Hepatocyte (in vitro differentiated cells): ENCODE measurements around the gene PKD1L1. TPM values are rescaled to one million over a fixed set of nuclear protein-coding genes. Genes with fewer than 3 reads are reported as not detected.

ENCODE experiments used
- DNase-seq: peaks from one replicate; pipeline ENCODE4 v3.0.0-alpha.2; 2016; ENCODE audit warnings: low spot score
- H2AFZ ChIP-seq: fragments of 200-600 bp; sonication (generic); 2 replicates; pipeline ENCODE4 v1.6.0; 2016; ENCODE audit warnings: antibody characterized with exemption, mild to moderate bottlenecking
- H3K27ac ChIP-seq: fragments of 200-600 bp; sonication (generic); 2 replicates; pipeline ENCODE4 v1.5.1; 2016; ENCODE audit warnings: mild to moderate bottlenecking
- H3K27me3 ChIP-seq: fragments of 200-600 bp; sonication (generic); 2 replicates; pipeline ENCODE4 v1.6.1; 2016
- H3K36me3 ChIP-seq: fragments of 200-600 bp; sonication (generic); replicated peaks from 2 replicates; pipeline ENCODE4 v1.5.1; 2016; ENCODE audit warnings: low read depth; ENCODE audit not compliant: insufficient read depth
- H3K4me1 ChIP-seq: fragments of 200-600 bp; sonication (generic); 2 replicates; pipeline ENCODE4 v1.5.1; 2016; ENCODE audit warnings: mild to moderate bottlenecking, moderate library complexity; ENCODE audit not compliant: insufficient read depth
- H3K4me2 ChIP-seq: fragments of 200-600 bp; sonication (generic); 2 replicates; pipeline ENCODE4 v1.6.0; 2016
- H3K4me3 ChIP-seq: fragments of 200-600 bp; sonication (generic); 2 replicates; pipeline ENCODE4 v1.5.1; 2016; ENCODE audit warnings: mild to moderate bottlenecking
- H3K79me2 ChIP-seq: fragments of 200-600 bp; sonication (generic); 2 replicates; pipeline ENCODE4 v1.6.0; 2017; ENCODE audit warnings: mild to moderate bottlenecking
- H3K9me2 ChIP-seq: fragments of 200-600 bp; sonication (generic); replicated peaks from 2 replicates; pipeline ENCODE4 v1.6.0; 2017; ENCODE audit warnings: mild to moderate bottlenecking; ENCODE audit not compliant: insufficient read depth
- H3K9me3 ChIP-seq: fragments of 200-600 bp; sonication (generic); 2 replicates; pipeline ENCODE4 v1.5.1; 2016; ENCODE audit warnings: low read depth, mild to moderate bottlenecking
- H4K20me1 ChIP-seq: fragments of 200-600 bp; sonication (generic); 2 replicates; pipeline ENCODE4 v1.6.0; 2016; ENCODE audit warnings: mild to moderate bottlenecking; ENCODE audit not compliant: insufficient read depth, poor library complexity, severe bottlenecking
- CTCF ChIP-seq: fragments of 200-600 bp; sonication (generic); IDR thresholded peaks from 2 replicates; pipeline ENCODE4 v1.5.1; 2016; ENCODE audit warnings: antibody characterized with exemption, mild to moderate bottlenecking; ENCODE audit not compliant: poor library complexity
- EZH2 ChIP-seq: fragments of 200-600 bp; sonication (generic); IDR thresholded peaks from 2 replicates; pipeline ENCODE4 v1.6.1; 2016; ENCODE audit warnings: antibody characterized with exemption, mild to moderate bottlenecking, borderline replicate concordance
- EZH2phosphoT487 ChIP-seq: fragments of 200-600 bp; sonication (generic); IDR thresholded peaks from one replicate; pipeline ENCODE4 v1.6.1; 2018; ENCODE audit warnings: antibody characterized with exemption, mild to moderate bottlenecking, low read depth, moderate library complexity; ENCODE audit not compliant: unreplicated experiment, severe bottlenecking
- WGBS: methylation state at CpG from one replicate; pipeline ENCODE4 v1.1.6; 2016; ENCODE audit warnings: low lambda C conversion rate; ENCODE audit errors: missing lambda C conversion rate; 5-methylcytosine and 5-hydroxymethylcytosine counted together
- polyA plus RNA-seq: library from polyadenylated mRNA; unstranded; fragments of >200 nt; fragmentation: Nextera tagmentation; extraction: Ambion mirVana; gene quantifications from 2 replicates; pipeline ENCODE4 v1.2.1, GENCODE V29; 2016
- total RNA-seq: library from RNA; depleted of rRNA; stranded (reverse); fragments of >200 nt; gene quantifications from 2 replicates; pipeline ENCODE4 v1.2.3, GENCODE V29; 2014

Gene PKD1L1
- total and polyA plus RNA-seq, 2 experiments from 2014 or later, result 0.07 TPM

GRCh38 chr7:47762746-47763062, 185.6 kb downstream of the PKD1L1 start:
- Histone ChIP-seq H3K4me1 (peaks cover 45% of the 10 kb centered on the region), H3K4me2 (peak overlapping the region; percentile 49), H3K27ac (peak overlapping the region; percentile 93), H2AFZ (peak overlapping the region; percentile 14), H3K4me3 (no peak overlapping the region), H3K9me3 (no peaks in the 10 kb centered on the region), H3K27me3 (no peaks in the 10 kb centered on the region), H4K20me1 (no peaks in the 10 kb centered on the region), H3K9me2 (no peaks in the 10 kb centered on the region), H3K79me2 (no peaks in the 10 kb centered on the region), H3K36me3 (no peaks in the 10 kb centered on the region)
- TF ChIP-seq EZH2 (no peak), CTCF (no peak), EZH2phosphoT487 (no peak)
- WGBS, result 78% methylated on average over 4 of the region's 4 CpGs
- no peak for DNase-seq

GRCh38 chr7:47762207-47762606, 186.1 kb downstream of the PKD1L1 start:
- Histone ChIP-seq H3K79me2 (no peaks in the 10 kb centered on the region), H4K20me1 (no peaks in the 10 kb centered on the region)
- no peak for TF ChIP-seq EZH2phosphoT487
- no peak for TF ChIP-seq CTCF
- no peak for TF ChIP-seq EZH2

GRCh38 chr7:47759056-47759706, 189.1 kb downstream of the PKD1L1 start:
- 92% methylated on average over 4 of the region's 4 CpGs for WGBS
- DNase-seq, result no peak
- no peaks in the 10 kb centered on the region for H3K9me2 ChIP-seq
- H3K27me3 ChIP-seq, result no peaks in the 10 kb centered on the region
- H3K36me3 ChIP-seq, result no peaks in the 10 kb centered on the region
- no peak overlapping the region for H3K4me3 ChIP-seq
- no peak overlapping the region for H3K4me2 ChIP-seq
- peak overlapping the region; percentile 93 for H3K27ac ChIP-seq
- H3K9me3 ChIP-seq, result no peaks in the 10 kb centered on the region
- TF ChIP-seq EZH2 (no peak), CTCF (no peak), EZH2phosphoT487 (no peak)
- H3K4me1 ChIP-seq, result peaks cover 42% of the 10 kb centered on the region
- no peaks in the 10 kb centered on the region for H4K20me1 ChIP-seq
- no peak overlapping the region for H2AFZ ChIP-seq
- H3K79me2 ChIP-seq, result no peaks in the 10 kb centered on the region

More at GRCh38 chr7:47762207-47762606, 186.1 kb downstream of the PKD1L1 start:
- no peaks in the 10 kb centered on the region for H3K9me2 ChIP-seq
- no peaks in the 10 kb centered on the region for H3K36me3 ChIP-seq
- no peak overlapping the region for H2AFZ ChIP-seq
- no peak overlapping the region for H3K4me2 ChIP-seq
- no peak overlapping the region for H3K4me3 ChIP-seq
- no peaks in the 10 kb centered on the region for H3K27me3 ChIP-seq
- no peak for DNase-seq
- H3K27ac ChIP-seq, result peak overlapping the region; percentile 93
- H3K4me1 ChIP-seq, result peaks cover 50% of the 10 kb centered on the region
- no peaks in the 10 kb centered on the region for H3K9me3 ChIP-seq

- TF ChIP-seq CTCF (no peak), EZH2 (no peak), EZH2phosphoT487 (no peak)
- DNase-seq, result no peak
- Histone ChIP-seq H3K4me3 (no peak overlapping the region), H4K20me1 (no peaks in the 10 kb centered on the region), H3K4me1 (peaks cover 36% of the 10 kb centered on the region), H3K36me3 (no peaks in the 10 kb centered on the region), H2AFZ (no peak overlapping the region), H3K9me3 (no peaks in the 10 kb centered on the region), H3K27me3 (no peaks in the 10 kb centered on the region), H3K9me2 (no peaks in the 10 kb centered on the region), H3K27ac (peak overlapping the region; percentile 93), H3K79me2 (no peaks in the 10 kb centered on the region), H3K4me2 (peak overlapping the region; percentile 28)
- WGBS, result 86% methylated on average over 2 of the region's 2 CpGs
These were observed 189.7 kb downstream of the PKD1L1 start for GRCh38 chr7:47758546-47758945.
